T-helper 2 cell (primary cell): ENCODE results near the gene MKNK1.

Experiments used
- DNase-seq, 5 experiments: peaks; one replicate each; pipeline versions ENCODE4 v3.0.0 to v3.0.0-alpha.2; 2012 to 2022

MKNK1 gene

GRCh38 chr1:46520063-46520911 lies 83.8 kb downstream of the MKNK1 start:
- no peak for DNase-seq

- DNase-seq, result no peak
Observed at GRCh38 chr1:46519209-46519608, 84.9 kb downstream of the MKNK1 start.

GRCh38 chr1:46517932-46518498 lies 86.1 kb downstream of the MKNK1 start:
- no peak for DNase-seq

GRCh38 chr1:46517010-46517600 lies 87.0 kb downstream of the MKNK1 start:
- no peak for DNase-seq

GRCh38 chr1:46516200-46516950 lies 87.7 kb downstream of the MKNK1 start:
- DNase-seq, result no peak

GRCh38 chr1:46515576-46515975 lies 88.5 kb downstream of the MKNK1 start:
- no peak for DNase-seq

- no peak for DNase-seq
Observed at GRCh38 chr1:46513536-46513935, 90.5 kb downstream of the MKNK1 start.

- no peak for DNase-seq
Observed at GRCh38 chr1:46512792-46513190, 91.3 kb downstream of the MKNK1 start.

GRCh38 chr1:46512135-46512791 lies 91.8 kb downstream of the MKNK1 start:
- no peak for DNase-seq

GRCh38 chr1:46510998-46511365 lies 93.1 kb downstream of the MKNK1 start:
- DNase-seq, result no peak

- no peak for DNase-seq
Observed at GRCh38 chr1:46510341-46510997, 93.6 kb downstream of the MKNK1 start.

- DNase-seq, result no peak
Observed at GRCh38 chr1:46508757-46509156, 95.3 kb downstream of the MKNK1 start.
